Tibial nerve (tissue), 4 donors: Measurements from ENCODE around the gene CCDC39. TPM values are rescaled to one million over a fixed set of nuclear protein-coding genes. Genes with fewer than 3 reads are reported as not detected.

Experiments
- DNase-seq, 2 donors: peaks; one replicate each; pipeline ENCODE4 v3.0.0-alpha.2; 2019; ENCODE audit warnings: low spot score in 2 of 2
- H3K27ac ChIP-seq, 4 donors: fragments of 200-600 bp; sonication (generic) in 3 of 4; one replicate each; pipeline ENCODE4 v1.5.1; 2017 to 2019; ENCODE audit warnings: mild to moderate bottlenecking in 1 of 4
- H3K27me3 ChIP-seq, 2 donors: fragments of 200-600 bp; sonication (generic) in 1 of 2; one replicate each; pipeline versions ENCODE4 v1.5.1 to v1.6.0; 2017 to 2019
- H3K36me3 ChIP-seq, 3 donors: fragments of 200-600 bp; sonication (generic); one replicate each; pipeline ENCODE4 v1.5.1; 2018 to 2019
- H3K4me1 ChIP-seq, 4 donors: fragments of 200-600 bp; sonication (generic) in 3 of 4; one replicate each; pipeline ENCODE4 v1.5.1; 2017 to 2019
- H3K4me3 ChIP-seq, 4 donors: fragments of 200-600 bp; sonication (generic) in 3 of 4; one replicate each; pipeline ENCODE4 v1.5.1; 2017 to 2019; ENCODE audit warnings: mild to moderate bottlenecking in 1 of 4, moderate library complexity in 1 of 4
- H3K9me3 ChIP-seq, 4 donors: fragments of 200-600 bp; sonication (generic) in 3 of 4; one replicate each; pipeline ENCODE4 v1.5.1; 2017 to 2019
- EP300 ChIP-seq, 2 donors: sonication (generic); formaldehyde crosslinking; IDR thresholded peaks; one replicate each; pipeline ENCODE4 v1.6.1; 2017; ENCODE audit warnings: antibody characterized with exemption in 2 of 2, mild to moderate bottlenecking in 1 of 2
- POLR2A ChIP-seq, 2 donors: fragments of 450-650 bp; IDR thresholded peaks; one replicate each; pipeline ENCODE4 v1.6.1; 2017; ENCODE audit warnings: antibody characterized with exemption in 2 of 2, mild to moderate bottlenecking in 2 of 2, moderate library complexity in 2 of 2
- WGBS, 2 donors: methylation state at CpG; one replicate each; pipeline ENCODE4 v1.1.5; 2018; 5-methylcytosine and 5-hydroxymethylcytosine counted together
- small RNA-seq: library from RNA; depleted of rRNA; stranded (forward); fragments of <200 nt; gene quantifications from one replicate; pipeline ENCODE3, GENCODE V24; 2016
- total RNA-seq, 4 donors: library from RNA; depleted of rRNA; stranded (reverse); fragments of >200 nt; gene quantifications; one replicate each; pipeline ENCODE4 v1.1.0, GENCODE V29; 2016
- TF ChIP-seq, protein P1 (sequence below), 5 experiments: fragments of 200-600 bp in 3 of 5; fragments of 450-650 bp in 2 of 5; sonication (generic) in 3 of 5; IDR thresholded peaks; one replicate each; pipeline ENCODE4 v1.5.1; 2016 to 2019; ENCODE audit warnings: antibody characterized with exemption in 5 of 5, mild to moderate bottlenecking in 3 of 5, moderate library complexity in 2 of 5

CCDC39 gene
- total RNA-seq, 4 donors from 2014 or later, result 0.42 TPM; not detected in 3

DNA sequence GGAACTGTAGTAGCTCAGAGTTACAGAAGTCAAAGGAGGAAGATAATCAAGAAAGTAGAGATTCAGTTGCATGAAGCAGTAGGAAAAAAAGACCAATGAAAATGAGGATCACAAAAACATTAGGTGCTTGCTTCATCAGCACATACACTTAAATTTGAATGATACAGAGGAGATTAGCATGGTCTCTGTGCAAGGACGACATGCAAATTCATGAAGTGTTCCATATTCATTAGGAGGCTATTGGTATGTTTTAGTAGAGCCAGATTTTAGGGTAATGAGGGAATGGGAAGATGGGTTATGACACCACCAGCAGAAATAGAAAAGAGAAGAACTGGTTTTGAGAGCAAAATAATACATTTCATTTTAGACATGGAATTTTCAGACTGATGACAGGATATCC, 98.4 kb downstream of the CCDC39 start:
- no peaks in the 10 kb centered on the region for H3K4me1 ChIP-seq
- TF ChIP-seq, protein P1, sequence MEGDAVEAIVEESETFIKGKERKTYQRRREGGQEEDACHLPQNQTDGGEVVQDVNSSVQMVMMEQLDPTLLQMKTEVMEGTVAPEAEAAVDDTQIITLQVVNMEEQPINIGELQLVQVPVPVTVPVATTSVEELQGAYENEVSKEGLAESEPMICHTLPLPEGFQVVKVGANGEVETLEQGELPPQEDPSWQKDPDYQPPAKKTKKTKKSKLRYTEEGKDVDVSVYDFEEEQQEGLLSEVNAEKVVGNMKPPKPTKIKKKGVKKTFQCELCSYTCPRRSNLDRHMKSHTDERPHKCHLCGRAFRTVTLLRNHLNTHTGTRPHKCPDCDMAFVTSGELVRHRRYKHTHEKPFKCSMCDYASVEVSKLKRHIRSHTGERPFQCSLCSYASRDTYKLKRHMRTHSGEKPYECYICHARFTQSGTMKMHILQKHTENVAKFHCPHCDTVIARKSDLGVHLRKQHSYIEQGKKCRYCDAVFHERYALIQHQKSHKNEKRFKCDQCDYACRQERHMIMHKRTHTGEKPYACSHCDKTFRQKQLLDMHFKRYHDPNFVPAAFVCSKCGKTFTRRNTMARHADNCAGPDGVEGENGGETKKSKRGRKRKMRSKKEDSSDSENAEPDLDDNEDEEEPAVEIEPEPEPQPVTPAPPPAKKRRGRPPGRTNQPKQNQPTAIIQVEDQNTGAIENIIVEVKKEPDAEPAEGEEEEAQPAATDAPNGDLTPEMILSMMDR (IDR thresholded peaks at IDR 0.05), result no peak
- no peak for TF ChIP-seq POLR2A (IDR thresholded peaks at IDR 0.05)
- no peak for TF ChIP-seq EP300 (IDR thresholded peaks at IDR 0.05)
- H3K36me3 ChIP-seq, result no peaks in the 10 kb centered on the region
- WGBS, 2 donors, result 81 to 86% methylated on average over 1 of the region's 1 CpG
- no peak overlapping the region for H3K4me3 ChIP-seq
- no peaks in the 10 kb centered on the region for H3K27me3 ChIP-seq
- DNase-seq, result no peak
- no peaks in the 10 kb centered on the region for H3K9me3 ChIP-seq
- H3K27ac ChIP-seq, result no peak overlapping the region

DNA sequence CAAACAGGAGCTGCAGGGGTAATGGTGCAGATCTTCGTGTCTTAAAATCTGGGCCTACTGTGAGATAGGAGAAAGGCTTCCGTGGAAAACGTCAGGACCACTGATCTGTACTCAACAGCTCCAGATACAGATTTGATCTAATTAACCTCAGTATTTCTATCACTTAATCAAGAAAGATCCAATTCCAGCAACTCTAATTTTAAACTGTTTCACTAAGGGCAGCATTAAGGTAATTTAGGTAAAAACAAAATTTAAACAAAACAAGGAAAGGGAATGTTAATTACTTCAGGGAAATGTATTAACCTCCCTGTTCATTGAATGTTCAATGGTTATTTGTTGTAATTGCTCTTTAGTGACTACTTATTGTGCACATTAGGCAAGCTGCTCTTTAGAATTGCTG, 103.7 kb downstream of the CCDC39 start:
- WGBS, 2 donors, result 79 to 86% methylated on average over 3 of the region's 3 CpGs
- Histone ChIP-seq H3K9me3 (no peaks in the 10 kb centered on the region), H3K27me3 (no peaks in the 10 kb centered on the region), H3K27ac (no peak overlapping the region), H3K36me3 (no peaks in the 10 kb centered on the region), H3K4me3 (no peak overlapping the region), H3K4me1 (no peaks in the 10 kb centered on the region)
- TF ChIP-seq, protein P1 (IDR thresholded peaks at IDR 0.05), result no peak
- TF ChIP-seq POLR2A (IDR thresholded peaks at IDR 0.05) (no peak), EP300 (IDR thresholded peaks at IDR 0.05) (no peak)
- DNase-seq, result no peak

DNA sequence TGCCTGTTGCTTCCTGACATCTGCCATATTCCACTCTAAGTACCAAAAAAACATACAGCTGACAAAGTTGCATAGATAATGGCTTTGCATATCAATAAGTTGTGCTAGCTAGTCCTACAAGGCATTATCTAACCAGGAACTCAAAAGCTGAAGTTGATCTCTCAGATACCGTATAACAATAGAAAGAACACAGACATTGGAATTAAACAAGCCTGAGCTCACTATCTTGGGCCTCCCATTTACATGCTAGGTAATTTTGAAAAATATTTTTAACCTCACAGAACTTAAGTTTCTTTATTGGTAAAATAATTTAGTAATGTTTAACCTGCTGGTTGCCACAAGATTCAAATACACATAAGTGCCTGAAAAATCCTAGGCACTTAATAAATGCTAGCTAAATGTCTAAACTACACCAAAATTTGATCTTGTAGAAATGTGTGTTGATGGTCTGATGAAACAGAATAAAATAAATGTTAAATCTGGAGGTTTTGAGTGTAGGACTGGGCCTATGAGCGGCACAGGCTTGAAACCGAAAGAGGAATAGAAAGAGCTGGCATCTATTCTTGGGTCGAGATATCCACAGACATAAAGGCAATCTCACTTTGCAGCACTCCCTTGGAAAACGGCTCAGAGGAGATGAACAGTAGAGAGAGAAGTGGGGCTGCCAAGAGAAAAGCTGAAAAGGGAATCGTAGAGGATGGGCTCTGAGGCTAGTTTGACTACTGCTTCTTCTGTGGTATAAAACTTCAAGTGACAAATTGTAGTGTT, 107.3 kb downstream of the CCDC39 start:
- Histone ChIP-seq H3K9me3 (no peaks in the 10 kb centered on the region), H3K4me1 (no peaks in the 10 kb centered on the region), H3K4me3 (no peak overlapping the region), H3K36me3 (no peaks in the 10 kb centered on the region), H3K27me3 (no peaks in the 10 kb centered on the region), H3K27ac (no peak overlapping the region)
- 87% methylated on average over 6 of the region's 6 CpGs for WGBS, 2 donors
- TF ChIP-seq POLR2A (IDR thresholded peaks at IDR 0.05) (no peak), EP300 (IDR thresholded peaks at IDR 0.05) (no peak)
- TF ChIP-seq, protein P1 (IDR thresholded peaks at IDR 0.05), result no peak
- no peak for DNase-seq

DNA sequence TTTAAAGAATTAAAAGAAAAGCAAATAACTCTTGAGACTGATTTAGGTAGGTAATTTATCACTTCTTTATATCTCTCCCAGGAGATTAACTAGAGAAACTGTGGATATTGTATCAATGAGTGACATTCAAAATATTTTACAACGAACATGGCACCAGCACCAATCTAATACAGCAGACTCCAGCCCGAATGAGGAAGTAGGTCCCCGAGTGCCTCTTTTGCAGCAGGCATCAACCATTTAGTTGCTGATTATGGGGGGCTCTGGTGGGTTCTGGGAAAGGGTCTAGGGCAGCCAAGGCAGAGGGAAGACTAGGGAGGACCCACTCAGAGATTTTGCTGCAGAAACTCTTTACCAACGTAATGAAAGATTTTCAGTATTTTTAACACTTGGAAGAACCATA, 109.1 kb downstream of the CCDC39 start:
- no peak overlapping the region for H3K4me3 ChIP-seq
- no peak for DNase-seq
- WGBS, 2 donors, result 75 to 76% methylated on average over 4 of the region's 4 CpGs
- TF ChIP-seq, protein P1 (IDR thresholded peaks at IDR 0.05), result no peak
- TF ChIP-seq POLR2A (IDR thresholded peaks at IDR 0.05) (no peak), EP300 (IDR thresholded peaks at IDR 0.05) (no peak)
- H3K27me3 ChIP-seq, result no peaks in the 10 kb centered on the region
- H3K36me3 ChIP-seq, result no peaks in the 10 kb centered on the region
- H3K4me1 ChIP-seq, result no peaks in the 10 kb centered on the region
- H3K27ac ChIP-seq, result no peak overlapping the region
- no peaks in the 10 kb centered on the region for H3K9me3 ChIP-seq

DNA sequence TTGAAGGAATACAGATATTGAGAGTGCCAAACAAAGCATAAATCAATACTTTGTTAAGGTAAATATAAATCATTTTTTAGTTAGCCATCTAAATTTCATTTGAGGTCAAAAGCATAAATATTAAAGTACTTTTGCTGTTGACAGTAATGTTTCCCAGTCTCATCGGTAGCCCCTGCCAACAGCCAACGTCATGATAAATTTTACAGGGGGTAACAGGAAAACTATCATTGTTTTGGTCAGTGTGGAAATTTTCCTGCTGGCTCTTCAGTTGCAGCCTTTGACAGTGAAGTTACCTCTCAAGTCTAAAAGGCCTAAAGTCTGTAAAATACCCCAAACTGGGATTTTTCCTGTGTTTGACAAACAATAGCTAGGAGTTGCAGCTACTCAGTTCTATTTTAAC, 114.6 kb downstream of the CCDC39 start:
- Histone ChIP-seq H3K27ac (no peak overlapping the region), H3K4me3 (no peak overlapping the region), H3K4me1 (no peaks in the 10 kb centered on the region), H3K27me3 (no peaks in the 10 kb centered on the region), H3K36me3 (no peaks in the 10 kb centered on the region), H3K9me3 (peaks cover 0 to 6% (median 0%) of the 10 kb centered on the region in 4 donors)
- no peak for DNase-seq
- no peak for TF ChIP-seq EP300 (IDR thresholded peaks at IDR 0.05)
- no peak for TF ChIP-seq POLR2A (IDR thresholded peaks at IDR 0.05)
- TF ChIP-seq, protein P1 (IDR thresholded peaks at IDR 0.05), result no peak
- 76 to 88% methylated on average over 2 of the region's 2 CpGs for WGBS, 2 donors

Small RNA genes lying within 50 kb of the gene (small RNA-seq; reads per million reads assigned to genes)
- gene AC068298.1 (not detected), gene RNU6-486P (not detected)

Other genes starting within 250 kb of the CCDC39 start
- 10 to 100 TPM; 41.4 to 88.1 (median 80.7) TPM for gene TTC14, start 77.3 kb downstream of the CCDC39 start, total RNA-seq
- 100 to 1,000 TPM in 1 of 4 donors, 10 to 100 TPM in 3; 77.1 to 133 (median 95.8) TPM for gene FXR1, start 233.2 kb upstream of the CCDC39 start, total RNA-seq